Nephron progenitor cell (in vitro differentiated cells): Measurements from ENCODE around the gene SENP2.

Experiments used
- DNase-seq: peaks from one replicate; pipeline ENCODE4 v3.0.0; 2021
- H3K27ac Mint-ChIP-seq: 2 replicates; pipeline ENCODE4 v1.8.0; 2021; ENCODE audit warnings: mild to moderate bottlenecking, moderate library complexity, mixed read lengths
- H3K27me3 Mint-ChIP-seq: 2 replicates; pipeline ENCODE4 v1.8.0; 2021; ENCODE audit warnings: mild to moderate bottlenecking, low read depth, mixed read lengths; ENCODE audit not compliant: poor library complexity
- H3K36me3 Mint-ChIP-seq: 2 replicates; pipeline ENCODE4 v1.8.0; 2021; ENCODE audit warnings: low read depth, mixed read lengths
- H3K4me1 Mint-ChIP-seq: 2 replicates; pipeline ENCODE4 v1.8.0; 2021; ENCODE audit warnings: mixed read lengths
- H3K4me3 Mint-ChIP-seq: 2 replicates; pipeline ENCODE4 v1.8.0; 2021; ENCODE audit warnings: mild to moderate bottlenecking, moderate library complexity, mixed read lengths
- H3K9me3 Mint-ChIP-seq: 2 replicates; pipeline ENCODE4 v1.8.0; 2021; ENCODE audit warnings: mild to moderate bottlenecking, moderate library complexity, mixed read lengths
- CTCF ChIP-seq: fragments of 200-600 bp; sonication (generic); IDR thresholded peaks from 2 replicates; pipeline ENCODE4 v1.5.0; 2021; ENCODE audit warnings: antibody characterized with exemption

SENP2 gene

GRCh38 chr3:185585859-185586685 is at the start of gene SENP2:
Gene SENP2, plus strand, starts transcription at chr3:185586295. Its CDS starts 119 bp downstream, at chr3:185586414.
- peak within 1 kb of the TSS; percentile 99 for H3K27ac Mint-ChIP-seq
- H3K4me3 Mint-ChIP-seq: peak within 1 kb of the TSS; percentile 90

DNA sequence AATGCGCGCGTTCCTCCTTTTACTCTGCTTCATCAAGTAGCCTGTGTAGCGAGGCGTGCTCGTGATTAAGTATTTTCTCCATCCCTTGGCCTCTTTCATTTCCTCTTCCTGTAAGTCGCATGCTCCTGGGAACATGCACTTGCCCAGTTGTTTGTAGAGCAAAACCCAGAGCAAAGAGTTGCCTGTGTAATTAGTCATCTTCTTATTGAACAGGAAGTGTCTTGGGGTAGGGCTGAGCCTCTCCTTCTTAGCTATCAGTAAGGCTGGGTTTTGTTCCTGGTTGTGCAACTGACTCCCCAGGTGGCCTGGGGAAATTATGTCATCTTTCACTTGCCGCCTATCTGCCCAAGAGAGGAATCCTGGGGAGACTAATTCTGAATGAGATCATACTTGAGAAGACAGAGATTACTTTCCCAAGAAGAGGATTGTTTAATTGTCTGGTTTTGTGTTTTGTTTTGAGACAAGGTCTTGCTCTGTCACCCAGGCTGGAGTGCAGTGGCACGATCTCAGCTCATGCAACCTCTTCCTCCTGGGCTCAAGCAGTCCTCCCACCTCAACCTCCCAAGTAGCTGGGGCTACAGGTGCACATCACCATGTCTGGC is 48.6 kb upstream of the SENP2 start:
- Mint-ChIP-seq H3K27me3 (peaks cover 13% of the 10 kb centered on the region), H3K4me3 (no peak overlapping the region), H3K36me3 (no peaks in the 10 kb centered on the region), H3K4me1 (peaks cover 7% of the 10 kb centered on the region), H3K27ac (peak overlapping the region; percentile 58), H3K9me3 (no peaks in the 10 kb centered on the region)
- TF ChIP-seq CTCF: no peak
- no peak for DNase-seq

More at GRCh38 chr3:185585859-185586685, at the start of gene SENP2:
- H3K9me3 Mint-ChIP-seq: no peaks in the 10 kb centered on the region
- peaks cover 34% of the 10 kb centered on the region for H3K27me3 Mint-ChIP-seq
- DNase-seq: peak; percentile 99
- no peaks in the 10 kb centered on the region for H3K36me3 Mint-ChIP-seq
- peaks cover 28% of the 10 kb centered on the region for H3K4me1 Mint-ChIP-seq
- no peak for TF ChIP-seq CTCF

DNA sequence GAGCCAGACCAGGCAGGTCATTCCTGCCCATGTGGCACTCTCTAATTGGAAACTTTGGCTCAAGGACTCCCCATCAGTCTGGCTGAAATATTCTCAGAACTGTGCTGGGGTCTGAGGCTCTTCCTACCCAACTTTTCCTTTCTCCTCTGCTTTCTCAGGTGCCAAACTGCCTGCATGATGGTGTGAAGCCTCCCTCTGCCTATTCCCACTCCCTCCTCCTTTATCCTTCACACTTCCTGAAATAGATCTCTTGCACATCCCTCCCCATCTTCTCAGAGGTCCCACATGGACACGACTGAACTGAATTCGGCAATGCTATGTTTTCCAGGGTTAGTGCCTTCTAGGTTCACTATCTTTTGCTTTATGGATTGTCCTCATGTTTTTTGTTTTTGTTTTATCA is 46.2 kb upstream of the SENP2 start:
- H3K4me3 Mint-ChIP-seq: no peak overlapping the region
- no peaks in the 10 kb centered on the region for H3K9me3 Mint-ChIP-seq
- DNase-seq: no peak
- no peak for TF ChIP-seq CTCF
- peaks cover 13% of the 10 kb centered on the region for H3K27me3 Mint-ChIP-seq
- peaks cover 7% of the 10 kb centered on the region for H3K4me1 Mint-ChIP-seq
- no peak overlapping the region for H3K27ac Mint-ChIP-seq
- H3K36me3 Mint-ChIP-seq: no peaks in the 10 kb centered on the region

DNA sequence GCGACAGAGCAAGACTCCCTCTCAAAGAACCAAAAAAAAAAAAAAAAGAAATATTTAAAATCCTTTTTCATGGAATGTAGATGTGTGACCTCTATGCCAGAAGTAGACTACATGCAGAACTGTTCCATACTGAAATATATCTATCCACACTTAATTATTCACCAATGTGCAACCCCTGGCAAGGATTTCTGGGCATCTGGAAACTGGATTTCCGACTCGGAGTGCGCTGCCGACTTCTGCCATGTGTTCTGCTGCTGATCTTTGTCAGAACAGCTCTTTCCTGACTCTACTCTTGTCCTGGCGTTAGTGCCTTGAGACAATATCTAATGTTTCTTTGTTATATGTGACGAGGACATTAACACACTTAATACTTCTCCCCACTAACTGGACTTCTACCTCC is 45.4 kb upstream of the SENP2 start:
- Mint-ChIP-seq H3K4me1 (peaks cover 7% of the 10 kb centered on the region), H3K27ac (no peak overlapping the region), H3K9me3 (no peaks in the 10 kb centered on the region), H3K4me3 (no peak overlapping the region), H3K36me3 (no peaks in the 10 kb centered on the region), H3K27me3 (peaks cover 13% of the 10 kb centered on the region)
- no peak for TF ChIP-seq CTCF
- DNase-seq: no peak

GRCh38 chr3:185549122-185549521 is 37.0 kb upstream of the SENP2 start:
- Mint-ChIP-seq H3K4me1 (peaks cover 8% of the 10 kb centered on the region), H3K4me3 (no peak overlapping the region), H3K9me3 (no peaks in the 10 kb centered on the region), H3K36me3 (no peaks in the 10 kb centered on the region), H3K27ac (no peak overlapping the region), H3K27me3 (no peaks in the 10 kb centered on the region)
- TF ChIP-seq CTCF: no peak
- no peak for DNase-seq
